ENCODE results near the gene TRPC1. TPM values are rescaled to one million over a fixed set of nuclear protein-coding genes. Genes with fewer than 3 reads are reported as not detected.

The TRPC1 gene
- total RNA-seq, 3 donors from 2014 or later, result 0.87 to 11.4 (median 2.0) TPM

- Histone ChIP-seq H3K9me3 (no peaks in the 10 kb centered on the region), H3K4me1 (ENCODE audit: low read depth) (no peaks in the 10 kb centered on the region), H3K4me3 (no peak overlapping the region), H3K36me3 (ENCODE audit: low read depth) (no peaks in the 10 kb centered on the region)
- intact Hi-C loops (cut with DNase I, micrococcal nuclease), result no loop called here
- TF ChIP-seq CTCF (IDR thresholded peaks at IDR 0.05), result no peak
- ATAC-seq (no peak), DNase-seq (no peak)
Observed at GRCh38 chr3:142817897-142818296, 94.1 kb downstream of the TRPC1 start.

GRCh38 chr3:142818651-142819050, 94.8 kb downstream of the TRPC1 start:
- ATAC-seq (no peak), DNase-seq (no peak)
- Histone ChIP-seq H3K4me3 (no peak overlapping the region), H3K36me3 (ENCODE audit: low read depth) (no peaks in the 10 kb centered on the region), H3K9me3 (no peaks in the 10 kb centered on the region), H3K4me1 (ENCODE audit: low read depth) (no peaks in the 10 kb centered on the region)
- no peak for TF ChIP-seq CTCF (IDR thresholded peaks at IDR 0.05)
- intact Hi-C loops (cut with DNase I, micrococcal nuclease), result no loop called here

GRCh38 chr3:142819179-142819578, 95.3 kb downstream of the TRPC1 start:
- intact Hi-C loops (cut with DNase I, micrococcal nuclease), result no loop called here
- H3K4me1 ChIP-seq (ENCODE audit: low read depth), result no peaks in the 10 kb centered on the region

GRCh38 chr3:142828703-142829305, 105.0 kb downstream of the TRPC1 start:
- TF ChIP-seq CTCF (IDR thresholded peaks at IDR 0.05), result peak; percentile 72
- intact Hi-C loops (cut with DNase I, micrococcal nuclease), result no loop called here
- no peak overlapping the region for H3K4me3 ChIP-seq
- H3K9me3 ChIP-seq, result no peaks in the 10 kb centered on the region
- no peaks in the 10 kb centered on the region for H3K36me3 ChIP-seq (ENCODE audit: low read depth)
- no peaks in the 10 kb centered on the region for H3K4me1 ChIP-seq (ENCODE audit: low read depth)
- peak; percentile 99 for ATAC-seq
- peak; percentile 70 to 93 (median 86) for DNase-seq

More at GRCh38 chr3:142819179-142819578, 95.3 kb downstream of the TRPC1 start:
- no peaks in the 10 kb centered on the region for H3K36me3 ChIP-seq (ENCODE audit: low read depth)
- DNase-seq (no peak), ATAC-seq (no peak)
- H3K4me3 ChIP-seq, result no peak overlapping the region
- no peak for TF ChIP-seq CTCF (IDR thresholded peaks at IDR 0.05)
- H3K9me3 ChIP-seq, result no peaks in the 10 kb centered on the region

- ATAC-seq (no peak), DNase-seq (no peak)
- no peak overlapping the region for H3K4me3 ChIP-seq
- H3K4me1 ChIP-seq (ENCODE audit: low read depth), result no peaks in the 10 kb centered on the region
- intact Hi-C loops (cut with DNase I, micrococcal nuclease), result no loop called here
- TF ChIP-seq CTCF (IDR thresholded peaks at IDR 0.05), result no peak
- H3K36me3 ChIP-seq (ENCODE audit: low read depth), result no peaks in the 10 kb centered on the region
- no peaks in the 10 kb centered on the region for H3K9me3 ChIP-seq
Observed at GRCh38 chr3:142837526-142837925, 113.7 kb downstream of the TRPC1 start.

- DNase-seq, result no peak
- H3K4me1 ChIP-seq (ENCODE audit: low read depth), result no peaks in the 10 kb centered on the region
- no peaks in the 10 kb centered on the region for H3K9me3 ChIP-seq
- no peaks in the 10 kb centered on the region for H3K36me3 ChIP-seq (ENCODE audit: low read depth)
- intact Hi-C loops (cut with DNase I, micrococcal nuclease), result no loop called here
- TF ChIP-seq CTCF (IDR thresholded peaks at IDR 0.05), result no peak
- ATAC-seq, result no peak
- no peak overlapping the region for H3K4me3 ChIP-seq
Observed at GRCh38 chr3:142839831-142840230, 116.0 kb downstream of the TRPC1 start.

Data from mucosa of descending colon (tissue), 3 donors.